Activated CD8-positive, alpha-beta memory T cell treated with anti-CD3 and anti-CD28 coated beads for 48 hours (primary cell): ENCODE data around the gene MIPOL1.
"Not testable (repeated sequence)": the region's sequence is repeated elsewhere in the genome, so short reads cannot be mapped to it uniquely, and the experiment has no call there.

Source experiments
- DNase-seq, 3 experiments: peaks; one replicate each; pipeline ENCODE4 v3.0.0-alpha.2; 2020; ENCODE audit warnings: low read depth in 2 of 3, low spot score in 2 of 3

The MIPOL1 gene

GRCh38 chr14:37278636-37279538 is 81.2 kb downstream of the MIPOL1 start:
- no peak for DNase-seq

GRCh38 chr14:37279818-37280217 is 82.1 kb downstream of the MIPOL1 start:
- DNase-seq, result no peak

GRCh38 chr14:37284760-37285159 is 87.0 kb downstream of the MIPOL1 start:
- no peak for DNase-seq

- DNase-seq, result no peak
Observed at GRCh38 chr14:37285220-37285619, 87.5 kb downstream of the MIPOL1 start.

GRCh38 chr14:37289688-37290087 is 92.0 kb downstream of the MIPOL1 start:
- DNase-seq, result no peak

GRCh38 chr14:37295262-37295661 is 97.5 kb downstream of the MIPOL1 start:
- not testable (repeated sequence) for DNase-seq

GRCh38 chr14:37311252-37311651 is 113.5 kb downstream of the MIPOL1 start:
- no peak for DNase-seq

- no peak for DNase-seq
Observed at GRCh38 chr14:37318938-37319337, 121.2 kb downstream of the MIPOL1 start.

GRCh38 chr14:37320106-37320505 is 122.4 kb downstream of the MIPOL1 start:
- DNase-seq, result no peak

- no peak for DNase-seq
Observed at GRCh38 chr14:37325332-37325731, 127.6 kb downstream of the MIPOL1 start.

- no peak for DNase-seq
Observed at GRCh38 chr14:37326434-37326833, 128.7 kb downstream of the MIPOL1 start.

- DNase-seq, result not testable (repeated sequence)
Observed at GRCh38 chr14:37327933-37328332, 130.2 kb downstream of the MIPOL1 start.

- no peak for DNase-seq
Observed at GRCh38 chr14:37328673-37329072, 130.9 kb downstream of the MIPOL1 start.

- DNase-seq, result no peak
Observed at GRCh38 chr14:37329189-37330001, 131.7 kb downstream of the MIPOL1 start.

- DNase-seq, result no peak
Observed at GRCh38 chr14:37330910-37331309, 133.2 kb downstream of the MIPOL1 start.

- DNase-seq, result no peak
Observed at GRCh38 chr14:37340353-37340752, 142.6 kb downstream of the MIPOL1 start.

GRCh38 chr14:37343307-37344094 is 145.8 kb downstream of the MIPOL1 start:
- no peak for DNase-seq

GRCh38 chr14:37363661-37364060 is 165.9 kb downstream of the MIPOL1 start:
- DNase-seq, result no peak

- no peak for DNase-seq
Observed at GRCh38 chr14:37369425-37369824, 171.7 kb downstream of the MIPOL1 start.

GRCh38 chr14:37375566-37375965 is 177.8 kb downstream of the MIPOL1 start:
- DNase-seq, result no peak

GRCh38 chr14:37376944-37377609 is 179.3 kb downstream of the MIPOL1 start:
- DNase-seq, result no peak
